Activated CD4-positive, alpha-beta memory T cell treated with anti-CD3 and anti-CD28 coated beads, Interleukin-2, amount 10 ng/mL, durations not matched to agents 7 days and 5 days (primary cell): ENCODE measurements around the gene C14orf119. TPM values are rescaled to one million over a fixed set of nuclear protein-coding genes. Genes with fewer than 3 reads are reported as not detected.
"Not testable (repeated sequence)": the region's sequence is repeated elsewhere in the genome, so short reads cannot be mapped to it uniquely, and the experiment has no call there.

Experiments used
- CTCF ChIA-PET: fragments of 350-600 bp; sonication (Branson Sonifier 250); formaldehyde crosslinking; loops from one replicate; lab custom pipeline; 2021; ENCODE audit warnings: antibody characterized with exemption, inconsistent platforms; lab: Charles Lee
- POLR2A ChIA-PET: fragments of 350-600 bp; sonication (Branson Sonifier 250); formaldehyde crosslinking; loops from one replicate; lab custom pipeline; 2021; ENCODE audit warnings: antibody characterized with exemption; lab: Charles Lee
- DNase-seq: peaks from one replicate; pipeline ENCODE4 v3.0.0-alpha.2; 2020
- H3K27ac Mint-ChIP-seq: one replicate; pipeline ENCODE4 v1.8.0; 2021; ENCODE audit warnings: mild to moderate bottlenecking, mixed read lengths
- H3K27me3 Mint-ChIP-seq: one replicate; pipeline ENCODE4 v1.8.0; 2021; ENCODE audit warnings: mixed read lengths
- H3K36me3 Mint-ChIP-seq: one replicate; pipeline ENCODE4 v1.8.0; 2021; ENCODE audit warnings: low read depth, mixed read lengths
- H3K4me1 Mint-ChIP-seq: one replicate; pipeline ENCODE4 v1.8.0; 2021; ENCODE audit warnings: mixed read lengths
- H3K4me3 Mint-ChIP-seq: one replicate; pipeline ENCODE4 v1.8.0; 2021; ENCODE audit warnings: mild to moderate bottlenecking, mixed read lengths
- H3K9me3 Mint-ChIP-seq: one replicate; pipeline ENCODE4 v1.8.0; 2021; ENCODE audit warnings: mixed read lengths
- total RNA-seq, 2 experiments: library from RNA; stranded (reverse); gene quantifications; one replicate each; pipeline ENCODE4 v1.2.3, GENCODE V29; 2021

The C14orf119 gene
- total RNA-seq, 2 experiments from 2014 or later, result 49.2 to 55.5 TPM

GRCh38 chr14:23106747-23107045 lies 11.4 kb downstream of the C14orf119 start:
- no peaks in the 10 kb centered on the region for H3K27me3 Mint-ChIP-seq
- H3K36me3 Mint-ChIP-seq, result no peaks in the 10 kb centered on the region
- POLR2A ChIA-PET, result no interaction called here
- H3K4me3 Mint-ChIP-seq, result no peak overlapping the region
- H3K4me1 Mint-ChIP-seq, result no peaks in the 10 kb centered on the region
- CTCF ChIA-PET, result interaction anchor here (1.0 to 1.1 kb wide), 2 partner anchors 14 to 36 kb away, joined by 3 read pairs; no protein-coding TSS in a partner anchor
- no peak overlapping the region for H3K27ac Mint-ChIP-seq
- DNase-seq, result no peak
- no peaks in the 10 kb centered on the region for H3K9me3 Mint-ChIP-seq

- H3K9me3 Mint-ChIP-seq, DNase-seq, H3K4me3 Mint-ChIP-seq, H3K36me3 Mint-ChIP-seq, H3K4me1 Mint-ChIP-seq, H3K27me3 Mint-ChIP-seq, CTCF ChIA-PET, H3K27ac Mint-ChIP-seq, POLR2A ChIA-PET: not testable (repeated sequence)
Observed at GRCh38 chr14:23107620-23108019, 12.3 kb downstream of the C14orf119 start.

GRCh38 chr14:23108169-23108568 lies 12.9 kb downstream of the C14orf119 start:
- CTCF ChIA-PET, result interaction anchor here (1.1 to 2.0 kb wide), 4 partner anchors 13 to 135 kb away, joined by 3 to 14 read pairs (median 8); no protein-coding TSS in a partner anchor
- POLR2A ChIA-PET, H3K36me3 Mint-ChIP-seq, H3K27me3 Mint-ChIP-seq, DNase-seq, H3K4me3 Mint-ChIP-seq, H3K4me1 Mint-ChIP-seq, H3K27ac Mint-ChIP-seq, H3K9me3 Mint-ChIP-seq: not testable (repeated sequence)

- peaks cover 7% of the 10 kb centered on the region for H3K4me1 Mint-ChIP-seq
- H3K27me3 Mint-ChIP-seq, result no peaks in the 10 kb centered on the region
- no peak overlapping the region for H3K4me3 Mint-ChIP-seq
- no peak overlapping the region for H3K27ac Mint-ChIP-seq
- POLR2A ChIA-PET, result interaction anchor here (1.0 to 1.7 kb wide), 3 partner anchors 15 to 193 kb away, joined by 3 to 4 read pairs (median 3); partner anchors contain the start of genes ACIN1, C14orf119 and PPP1R3E
- H3K9me3 Mint-ChIP-seq, result no peaks in the 10 kb centered on the region
- H3K36me3 Mint-ChIP-seq, result no peaks in the 10 kb centered on the region
- CTCF ChIA-PET, result interaction anchor here (1.0 to 2.5 kb wide), 5 partner anchors 11 to 52 kb away, joined by 3 to 14 read pairs (median 5); partner anchors contain the start of genes ACIN1 and C14orf119
- no peak for DNase-seq
Observed at GRCh38 chr14:23109769-23110168, 14.5 kb downstream of the C14orf119 start.

- CTCF ChIA-PET, result interaction anchor here (1.1 to 2.8 kb wide), 5 partner anchors 10 to 76 kb away, joined by 3 to 16 read pairs (median 5); partner anchors contain the start of genes ACIN1 and C14orf119
- H3K4me3 Mint-ChIP-seq, result no peak overlapping the region
- H3K9me3 Mint-ChIP-seq, result no peaks in the 10 kb centered on the region
- H3K36me3 Mint-ChIP-seq, result no peaks in the 10 kb centered on the region
- H3K4me1 Mint-ChIP-seq, result peaks cover 12% of the 10 kb centered on the region
- H3K27ac Mint-ChIP-seq, result no peak overlapping the region
- no peak for DNase-seq
- peaks cover 2% of the 10 kb centered on the region for H3K27me3 Mint-ChIP-seq
- POLR2A ChIA-PET, result no interaction called here
Observed at GRCh38 chr14:23110579-23111365, 15.5 kb downstream of the C14orf119 start.

DNA sequence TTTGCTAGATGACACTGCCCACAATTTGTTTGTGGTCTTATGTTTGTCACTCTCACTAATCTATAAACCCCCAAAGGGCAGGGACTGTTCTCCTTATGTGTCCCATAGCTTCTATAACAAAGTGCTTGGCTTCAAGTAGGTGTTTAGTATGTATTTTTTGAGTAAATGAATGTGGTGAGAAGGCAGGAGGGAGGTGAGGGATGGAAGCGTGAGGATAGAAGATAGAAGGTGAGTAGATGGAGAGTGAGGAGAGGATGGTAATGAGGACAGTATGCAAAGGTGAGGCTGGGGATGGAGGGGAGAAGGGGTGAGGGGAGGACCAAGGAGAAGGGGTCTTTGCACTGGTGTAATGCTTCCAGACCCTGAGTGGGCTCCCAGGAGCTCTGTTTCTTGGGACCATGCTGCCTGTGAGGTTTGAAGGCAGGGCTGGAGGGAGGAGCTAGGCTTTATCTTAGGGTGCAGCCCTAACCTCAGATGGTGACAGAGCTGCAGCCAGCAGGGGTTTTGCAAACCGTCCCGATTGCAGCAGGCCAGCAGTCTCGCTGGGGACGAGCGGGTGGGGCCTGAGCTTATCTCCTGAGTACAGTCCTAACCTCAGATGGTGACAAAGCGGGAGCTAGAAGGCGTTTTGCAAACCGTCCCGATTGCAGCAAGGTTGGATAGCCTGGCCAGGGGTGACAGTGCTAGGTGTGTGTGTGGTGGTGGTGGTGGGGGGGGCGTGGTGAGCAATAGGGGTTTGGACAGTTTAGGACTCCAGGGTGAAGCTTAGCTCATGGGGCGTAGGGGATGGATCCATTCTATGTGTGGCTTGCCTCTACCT lies 17.3 kb downstream of the C14orf119 start:
- ChIA-PET POLR2A (interaction anchor here (1.6 kb wide), 1 partner anchor 17 kb away, joined by 7 read pairs; the partner anchor contains the start of genes ACIN1 and C14orf119), CTCF (interaction anchor here (0.9 to 2.8 kb wide), 2 partner anchors 9 to 44 kb away, joined by 4 to 16 read pairs; no protein-coding TSS in a partner anchor)
- Mint-ChIP-seq H3K9me3 (no peaks in the 10 kb centered on the region), H3K4me3 (no peak overlapping the region), H3K4me1 (peaks cover 12% of the 10 kb centered on the region), H3K36me3 (no peaks in the 10 kb centered on the region), H3K27ac (no peak overlapping the region), H3K27me3 (peaks cover 4% of the 10 kb centered on the region)
- DNase-seq, result no peak

GRCh38 chr14:23113431-23114119 lies 18.3 kb downstream of the C14orf119 start:
- Mint-ChIP-seq H3K27me3 (peaks cover 4% of the 10 kb centered on the region), H3K27ac (no peak overlapping the region), H3K9me3 (no peaks in the 10 kb centered on the region), H3K36me3 (no peaks in the 10 kb centered on the region), H3K4me1 (peaks cover 14% of the 10 kb centered on the region), H3K4me3 (no peak overlapping the region)
- CTCF ChIA-PET, result interaction anchor here (0.9 to 2.8 kb wide), 2 partner anchors 8 to 45 kb away, joined by 4 to 16 read pairs; no protein-coding TSS in a partner anchor
- DNase-seq, result no peak
- POLR2A ChIA-PET, result interaction anchor here (1.6 kb wide), 1 partner anchor 18 kb away, joined by 7 read pairs; the partner anchor contains the start of genes ACIN1 and C14orf119

- no peaks in the 10 kb centered on the region for H3K9me3 Mint-ChIP-seq
- no peak overlapping the region for H3K4me3 Mint-ChIP-seq
- H3K36me3 Mint-ChIP-seq, result no peaks in the 10 kb centered on the region
- ChIA-PET POLR2A (no interaction called here), CTCF (no interaction called here)
- no peak for DNase-seq
- no peak overlapping the region for H3K27ac Mint-ChIP-seq
- H3K27me3 Mint-ChIP-seq, result peaks cover 4% of the 10 kb centered on the region
- peaks cover 15% of the 10 kb centered on the region for H3K4me1 Mint-ChIP-seq
Observed at GRCh38 chr14:23114120-23114458, 18.8 kb downstream of the C14orf119 start.

DNA sequence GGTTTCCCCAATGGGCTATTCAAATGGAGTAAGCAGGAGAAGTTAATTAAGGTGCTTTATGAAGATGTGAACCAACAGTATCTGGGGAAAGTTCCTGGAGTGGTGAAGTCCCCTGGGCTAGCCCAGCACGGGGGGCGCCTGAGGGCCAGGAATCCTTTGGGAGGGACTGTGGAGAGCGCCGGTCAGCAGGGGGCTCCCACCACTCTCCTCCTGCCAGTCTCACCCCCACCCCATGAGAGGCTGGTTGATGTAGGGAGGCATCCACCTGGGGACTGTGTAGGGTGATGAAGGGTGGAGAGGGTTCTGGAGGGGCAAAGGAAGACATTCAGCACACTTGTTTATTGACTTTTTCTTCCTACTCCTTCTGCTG lies 19.3 kb downstream of the C14orf119 start:
- Mint-ChIP-seq H3K4me3 (no peak overlapping the region), H3K27ac (no peak overlapping the region), H3K36me3 (no peaks in the 10 kb centered on the region), H3K9me3 (no peaks in the 10 kb centered on the region), H3K4me1 (peaks cover 21% of the 10 kb centered on the region), H3K27me3 (peaks cover 4% of the 10 kb centered on the region)
- no peak for DNase-seq
- ChIA-PET CTCF (interaction anchor here (1.0 kb wide), 1 partner anchor 70 kb away, joined by 3 read pairs; no protein-coding TSS in a partner anchor), POLR2A (no interaction called here)

- Mint-ChIP-seq H3K27me3 (peaks cover 4% of the 10 kb centered on the region), H3K27ac (no peak overlapping the region), H3K4me1 (peaks cover 26% of the 10 kb centered on the region), H3K36me3 (no peaks in the 10 kb centered on the region), H3K9me3 (no peaks in the 10 kb centered on the region), H3K4me3 (no peak overlapping the region)
- no peak for DNase-seq
- ChIA-PET CTCF (interaction anchor here (1.0 kb wide), 1 partner anchor 70 kb away, joined by 3 read pairs; no protein-coding TSS in a partner anchor), POLR2A (no interaction called here)
Observed at GRCh38 chr14:23115039-23115731, 19.9 kb downstream of the C14orf119 start.

- CTCF ChIA-PET, result interaction anchor here (1.0 kb wide), 1 partner anchor 69 kb away, joined by 3 read pairs; no protein-coding TSS in a partner anchor
- Mint-ChIP-seq H3K9me3 (no peaks in the 10 kb centered on the region), H3K4me3 (no peak overlapping the region), H3K4me1 (peaks cover 34% of the 10 kb centered on the region), H3K27ac (no peak overlapping the region), H3K36me3 (no peaks in the 10 kb centered on the region), H3K27me3 (peaks cover 4% of the 10 kb centered on the region)
- DNase-seq, result no peak
- POLR2A ChIA-PET, result no interaction called here
Observed at GRCh38 chr14:23115918-23116317, 20.6 kb downstream of the C14orf119 start.
